NK-92 (cell line): ENCODE results near the gene SYNGR2.
"Not testable (repeated sequence)": the region's sequence is repeated elsewhere in the genome, so short reads cannot be mapped to it uniquely, and the experiment has no call there.

Source experiments
- DNase-seq: peaks from one replicate; lab custom pipeline; 2025; ENCODE audit not compliant: unreplicated experiment; lab: John Stamatoyannopoulos, UW

SYNGR2 gene

GRCh38 chr17:78170692-78171590 lies 2.6 kb downstream of the SYNGR2 start:
- DNase-seq, result no peak

GRCh38 chr17:78171591-78172248 lies 3.3 kb downstream of the SYNGR2 start:
- DNase-seq, result not testable (repeated sequence)

- DNase-seq, result no peak
Measured at GRCh38 chr17:78172249-78173051, 4.1 kb downstream of the SYNGR2 start.

GRCh38 chr17:78173097-78173715 lies 4.8 kb downstream of the SYNGR2 start:
- no peak for DNase-seq

GRCh38 chr17:78174346-78174869 lies 6.0 kb downstream of the SYNGR2 start:
- no peak for DNase-seq

- DNase-seq, result no peak
Measured at GRCh38 chr17:78174870-78175642, 6.7 kb downstream of the SYNGR2 start.

- no peak for DNase-seq
Measured at GRCh38 chr17:78175643-78175981, 7.2 kb downstream of the SYNGR2 start.

GRCh38 chr17:78176548-78177025 lies 8.2 kb downstream of the SYNGR2 start:
- DNase-seq, result no peak

GRCh38 chr17:78179372-78179771 lies 11.0 kb downstream of the SYNGR2 start:
- no peak for DNase-seq

- no peak for DNase-seq
Measured at GRCh38 chr17:78180083-78180482, 11.7 kb downstream of the SYNGR2 start.

- DNase-seq, result no peak
Measured at GRCh38 chr17:78180508-78180907, 12.1 kb downstream of the SYNGR2 start.

- DNase-seq, result no peak
Measured at GRCh38 chr17:78182504-78182903, 14.1 kb downstream of the SYNGR2 start.

- no peak for DNase-seq
Measured at GRCh38 chr17:78183916-78184315, 15.5 kb downstream of the SYNGR2 start.

GRCh38 chr17:78184351-78184750 lies 16.0 kb downstream of the SYNGR2 start:
- DNase-seq, result no peak

- no peak for DNase-seq
Measured at GRCh38 chr17:78184868-78185267, 16.5 kb downstream of the SYNGR2 start.

- no peak for DNase-seq
Measured at GRCh38 chr17:78185981-78186691, 17.8 kb downstream of the SYNGR2 start.

- DNase-seq, result no peak
Measured at GRCh38 chr17:78186692-78187595, 18.6 kb downstream of the SYNGR2 start, which contains the start of the genes AFMID and TK1. Gene AFMID, plus strand, starts transcription at chr17:78187362. Its CDS starts 9 bp downstream, at chr17:78187371. Gene TK1, minus strand, starts transcription at chr17:78187052. Its CDS starts 58 bp downstream, at chr17:78186994.

GRCh38 chr17:78196716-78197115 lies 28.3 kb downstream of the SYNGR2 start:
- no peak for DNase-seq
